Pons (tissue), 1 donor: ENCODE results near the gene IRF8.
"Not testable (repeated sequence)": the region's sequence is repeated elsewhere in the genome, so short reads cannot be mapped to it uniquely, and the experiment has no call there.

Source experiments
- DNase-seq: peaks from one replicate; pipeline ENCODE4 v3.0.0-alpha.2; 2016; ENCODE audit warnings: low spot score

Gene IRF8

GRCh38 chr16:85894266-85894665 lies 4.7 kb upstream of the IRF8 start:
- no peak for DNase-seq

GRCh38 chr16:85897382-85897781 lies 1.6 kb upstream of the IRF8 start:
- no peak for DNase-seq

- no peak for DNase-seq
Measured at GRCh38 chr16:85899444-85899843, 482 bp downstream of the IRF8 start.

GRCh38 chr16:85900027-85900792 lies 1.2 kb downstream of the IRF8 start:
- DNase-seq, result no peak

GRCh38 chr16:85901110-85901509 lies 2.1 kb downstream of the IRF8 start:
- no peak for DNase-seq

GRCh38 chr16:85901773-85902365 lies 2.9 kb downstream of the IRF8 start:
- no peak for DNase-seq

- no peak for DNase-seq
Measured at GRCh38 chr16:85902366-85903155, 3.6 kb downstream of the IRF8 start.

- DNase-seq, result no peak
Measured at GRCh38 chr16:85903559-85903958, 4.6 kb downstream of the IRF8 start.

GRCh38 chr16:85905110-85906095 lies 6.4 kb downstream of the IRF8 start:
- DNase-seq, result no peak

- no peak for DNase-seq
Measured at GRCh38 chr16:85906349-85906748, 7.4 kb downstream of the IRF8 start.

GRCh38 chr16:85907231-85907630 lies 8.3 kb downstream of the IRF8 start:
- not testable (repeated sequence) for DNase-seq

- peak; percentile 22 for DNase-seq
Measured at GRCh38 chr16:85908444-85908843, 9.5 kb downstream of the IRF8 start.

GRCh38 chr16:85908889-85909589 lies 10.1 kb downstream of the IRF8 start:
- peak; percentile 56 for DNase-seq

GRCh38 chr16:85909932-85910853 lies 11.2 kb downstream of the IRF8 start:
- no peak for DNase-seq

GRCh38 chr16:85910854-85911247 lies 11.9 kb downstream of the IRF8 start:
- DNase-seq, result no peak

- no peak for DNase-seq
Measured at GRCh38 chr16:85911251-85911930, 12.4 kb downstream of the IRF8 start.

- DNase-seq, result no peak
Measured at GRCh38 chr16:85912211-85912974, 13.4 kb downstream of the IRF8 start.

GRCh38 chr16:85913141-85913601 lies 14.2 kb downstream of the IRF8 start:
- DNase-seq, result no peak
